HG03442 (cell line): Measurements from ENCODE around the gene IGFBP4.

Experiments
- ATAC-seq: cut with Tn5 transposase; IDR thresholded peaks from one replicate; pipeline ENCODE4 v1.9.1; 2021; ENCODE audit warnings: mild to moderate bottlenecking, moderate library complexity; ENCODE audit not compliant: unreplicated experiment

Gene IGFBP4

DNA sequence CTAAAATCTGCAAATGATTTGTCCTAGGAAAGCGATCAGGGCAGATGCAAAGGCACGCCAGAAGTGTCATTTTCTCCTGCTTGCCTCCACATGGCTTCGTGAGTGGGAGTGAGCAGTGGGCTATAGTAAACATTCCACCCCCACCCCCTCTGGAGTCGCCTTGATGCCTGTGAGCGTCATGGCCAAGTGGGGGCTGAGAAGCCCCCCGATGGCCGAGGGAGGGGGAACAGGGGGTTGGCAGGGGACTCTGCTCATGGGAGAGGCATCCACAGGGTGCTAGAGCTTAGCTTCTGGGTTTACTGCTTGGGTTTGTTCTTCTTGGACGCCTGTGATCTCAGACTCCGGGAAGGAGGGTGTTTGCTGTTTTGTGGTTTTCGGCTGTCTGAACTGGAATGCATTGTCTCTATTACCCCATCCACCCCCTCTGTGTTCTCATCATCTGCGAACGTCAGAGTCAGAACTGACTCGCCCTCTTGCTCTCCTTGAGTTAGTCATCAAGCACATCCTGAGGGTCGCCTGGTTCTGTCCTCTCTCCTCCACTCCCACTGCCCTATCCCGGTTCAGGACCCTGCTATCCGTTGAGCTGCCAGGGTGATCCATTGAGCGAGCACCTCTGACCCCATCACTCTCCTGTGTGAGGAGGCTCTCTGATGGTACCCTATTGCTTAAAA is 42.7 kb downstream of the IGFBP4 start:
- ATAC-seq, result no peak

DNA sequence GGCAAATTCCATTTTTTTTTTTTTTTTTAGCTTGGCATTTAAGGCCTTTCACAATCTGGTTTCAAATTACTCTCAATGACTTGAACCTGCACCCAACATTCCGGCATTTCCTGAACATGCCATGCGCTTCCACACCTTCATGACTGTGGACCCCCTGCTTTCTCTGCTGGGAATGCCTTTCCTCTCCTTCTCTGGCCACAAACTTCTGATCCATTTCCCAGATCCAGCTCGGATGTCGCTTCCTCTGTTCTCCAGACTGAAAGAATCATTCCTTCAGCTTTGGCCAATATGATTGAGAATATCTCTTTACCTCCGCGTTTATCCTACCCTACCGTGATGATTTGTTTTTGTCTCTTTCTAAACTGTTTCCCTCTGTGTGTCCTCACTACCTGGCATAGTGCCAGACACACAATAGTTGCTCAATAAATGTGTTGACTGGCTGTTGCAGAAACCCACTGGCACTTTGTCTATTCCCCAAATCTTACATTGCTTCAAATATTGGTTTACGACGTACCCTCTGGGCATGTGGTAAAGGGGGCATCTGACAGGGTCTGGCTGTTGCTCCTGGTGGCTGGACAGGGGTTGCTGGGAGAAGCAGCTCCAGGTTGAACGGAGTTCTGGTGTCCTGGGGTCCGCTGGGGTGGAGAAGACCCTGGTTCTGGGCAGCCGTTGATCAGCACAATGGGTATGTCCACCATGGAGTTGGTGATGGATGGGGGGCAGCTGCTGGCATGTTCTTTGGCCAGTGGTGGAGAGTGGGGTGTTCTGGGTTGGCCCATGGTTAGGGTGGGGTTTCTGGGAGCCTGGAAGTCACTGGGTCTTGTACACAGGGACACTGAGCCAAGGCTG is 43.5 kb downstream of the IGFBP4 start:
- ATAC-seq, result no peak

DNA sequence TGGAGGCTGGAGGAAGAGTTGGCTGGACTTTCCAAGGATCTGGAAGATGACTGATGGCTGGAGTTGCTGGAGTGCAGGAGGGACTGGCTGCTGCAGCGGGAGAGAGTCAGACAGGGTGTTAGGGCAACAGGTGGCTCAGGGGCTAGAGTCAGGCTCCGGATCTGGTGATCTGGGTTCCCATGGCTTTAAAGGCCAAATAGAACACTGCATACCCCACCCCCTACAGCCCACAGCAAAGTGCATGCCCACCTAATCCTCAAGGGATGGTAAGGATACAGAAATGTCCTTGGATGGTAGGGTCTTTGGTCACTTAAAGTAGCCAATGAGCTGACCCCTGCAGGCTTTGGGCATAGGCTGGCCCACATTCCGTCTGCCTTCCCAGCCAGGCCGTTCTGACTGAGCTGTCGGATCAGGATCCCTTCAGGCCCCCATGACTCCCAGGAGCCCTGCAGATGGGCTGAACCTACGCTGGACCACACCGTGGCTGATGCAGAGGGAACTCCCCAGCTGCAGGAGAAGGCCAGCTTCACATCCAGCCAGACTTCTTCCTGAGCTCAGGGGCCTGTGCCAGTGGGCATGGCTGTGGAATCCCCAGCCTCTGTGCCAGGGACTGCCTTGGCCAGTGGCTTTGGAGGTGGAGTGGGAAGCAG is 44.2 kb downstream of the IGFBP4 start:
- ATAC-seq, result no peak

DNA sequence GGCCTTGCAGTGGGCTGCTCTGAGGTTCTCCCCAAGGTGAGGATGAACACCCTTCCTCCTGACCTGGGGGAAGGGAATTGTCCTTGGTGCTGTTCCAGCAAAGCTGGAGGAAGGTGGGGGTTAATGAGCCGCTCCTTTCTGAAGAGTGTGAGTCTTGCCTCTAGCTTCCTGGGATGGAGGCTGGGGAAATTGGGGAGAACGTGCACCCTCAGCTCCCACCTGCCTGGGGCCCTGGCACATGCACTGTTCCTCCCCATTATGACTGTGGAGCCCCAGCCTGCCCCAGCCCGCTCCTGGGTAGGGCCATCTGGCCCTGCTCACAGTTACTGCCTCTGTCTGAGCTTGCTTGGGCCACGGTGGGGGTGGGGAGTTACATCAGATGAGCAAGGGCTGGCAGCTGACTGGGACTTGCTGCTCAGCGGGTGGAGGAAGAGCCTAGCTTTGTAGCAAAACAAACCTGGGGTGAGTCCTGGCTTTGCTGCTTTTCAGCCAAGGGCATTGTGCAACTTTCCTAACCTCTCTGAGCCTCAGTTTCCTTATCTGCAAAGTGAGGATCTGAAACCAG is 47.1 kb downstream of the IGFBP4 start:
- no peak for ATAC-seq

DNA sequence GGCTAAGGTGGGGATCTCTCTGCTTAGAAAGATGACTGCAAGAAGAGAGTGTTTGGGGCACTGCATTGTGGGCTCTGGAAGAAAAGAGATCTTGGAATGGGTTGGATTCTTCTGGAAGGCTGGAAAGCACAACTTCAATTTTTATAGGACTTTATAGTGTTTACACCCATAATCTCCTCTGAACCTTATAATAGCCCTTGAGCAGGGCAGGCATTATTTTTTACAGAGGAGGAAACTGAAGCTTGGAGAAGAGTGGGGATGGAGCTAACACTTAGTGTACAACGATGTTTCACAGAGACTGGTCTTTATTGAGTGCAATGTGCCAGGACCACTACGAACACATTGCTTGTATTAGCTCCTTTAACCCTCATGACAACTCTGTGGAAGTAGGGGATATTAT is 47.7 kb downstream of the IGFBP4 start:
- no peak for ATAC-seq

DNA sequence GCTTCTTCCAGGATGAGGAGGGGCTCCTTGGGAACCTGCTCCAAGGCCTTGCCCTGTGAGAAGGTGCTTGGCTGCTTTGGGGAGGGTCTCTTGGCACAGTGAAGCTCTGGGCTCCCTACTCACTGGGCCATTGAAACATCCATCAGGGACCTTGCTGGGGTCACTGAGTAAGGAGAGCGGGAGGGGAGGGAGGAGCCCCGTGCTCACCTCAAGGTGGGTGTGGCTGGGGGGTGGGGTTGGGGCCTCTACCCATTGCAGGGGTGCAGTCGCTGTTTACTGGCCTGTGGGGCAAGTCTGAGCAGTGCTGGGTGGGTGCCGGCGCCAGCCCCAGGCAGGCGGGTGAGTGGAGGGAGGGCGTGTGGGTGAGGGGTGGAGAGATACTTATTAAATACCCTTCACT is 48.2 kb downstream of the IGFBP4 start:
- ATAC-seq, result no peak

DNA sequence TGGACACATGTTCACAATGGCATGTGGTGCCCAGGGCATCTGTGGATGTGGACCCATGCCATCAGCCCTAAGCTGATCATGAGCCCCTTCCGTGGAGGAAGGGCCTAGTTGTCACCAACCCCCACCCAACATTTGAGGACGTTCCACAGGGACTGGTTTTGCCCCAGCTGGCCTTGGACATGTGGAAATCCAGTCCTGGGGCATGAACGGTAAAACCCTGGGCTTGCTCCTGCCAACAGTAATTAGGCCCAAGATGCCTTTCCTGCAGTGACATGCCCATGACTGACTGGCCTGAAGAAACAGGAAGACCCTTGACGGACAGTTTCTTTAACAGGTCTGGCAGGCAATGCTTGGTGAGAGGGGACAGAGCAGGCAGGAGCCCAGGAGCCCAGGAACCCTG is 50.4 kb downstream of the IGFBP4 start:
- no peak for ATAC-seq

DNA sequence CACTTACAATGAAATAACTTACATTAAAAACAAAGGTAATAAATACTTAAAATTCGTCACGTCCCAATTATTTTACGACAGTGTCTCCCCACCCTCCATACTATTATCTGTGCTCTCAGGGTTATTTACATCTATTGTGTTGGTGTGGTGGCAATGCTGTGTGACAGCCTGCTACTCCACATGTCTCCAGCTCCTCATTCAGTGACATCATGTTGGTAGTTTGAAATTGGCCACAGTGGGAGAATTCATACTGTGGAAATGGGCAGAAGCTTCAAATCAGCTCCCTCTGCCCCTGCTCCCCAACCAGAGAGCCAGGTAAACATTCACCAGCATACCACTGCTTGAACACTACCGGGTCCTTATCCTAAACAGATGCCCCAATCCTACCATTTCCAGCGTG is 51.9 kb downstream of the IGFBP4 start:
- no peak for ATAC-seq

DNA sequence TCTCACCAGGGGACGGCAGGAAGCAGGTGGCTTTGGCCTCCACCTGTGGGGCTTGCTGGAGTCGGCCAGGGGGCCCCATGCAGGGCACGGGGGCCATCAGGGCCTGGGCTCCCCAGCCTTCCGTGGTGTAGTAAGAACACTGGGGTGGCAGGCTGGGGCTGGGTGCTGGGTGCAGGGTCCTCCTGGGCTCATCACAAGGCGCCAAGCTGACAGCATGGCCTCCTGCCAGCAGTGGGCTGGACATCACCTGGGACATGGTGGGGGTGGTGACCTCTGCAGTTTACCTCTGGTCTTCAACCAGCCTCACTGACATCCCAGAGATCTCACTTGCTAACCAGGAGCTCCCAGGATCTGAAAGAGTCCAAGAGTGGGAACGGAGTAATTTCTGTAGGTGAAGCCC is 52.9 kb downstream of the IGFBP4 start:
- no peak for ATAC-seq

DNA sequence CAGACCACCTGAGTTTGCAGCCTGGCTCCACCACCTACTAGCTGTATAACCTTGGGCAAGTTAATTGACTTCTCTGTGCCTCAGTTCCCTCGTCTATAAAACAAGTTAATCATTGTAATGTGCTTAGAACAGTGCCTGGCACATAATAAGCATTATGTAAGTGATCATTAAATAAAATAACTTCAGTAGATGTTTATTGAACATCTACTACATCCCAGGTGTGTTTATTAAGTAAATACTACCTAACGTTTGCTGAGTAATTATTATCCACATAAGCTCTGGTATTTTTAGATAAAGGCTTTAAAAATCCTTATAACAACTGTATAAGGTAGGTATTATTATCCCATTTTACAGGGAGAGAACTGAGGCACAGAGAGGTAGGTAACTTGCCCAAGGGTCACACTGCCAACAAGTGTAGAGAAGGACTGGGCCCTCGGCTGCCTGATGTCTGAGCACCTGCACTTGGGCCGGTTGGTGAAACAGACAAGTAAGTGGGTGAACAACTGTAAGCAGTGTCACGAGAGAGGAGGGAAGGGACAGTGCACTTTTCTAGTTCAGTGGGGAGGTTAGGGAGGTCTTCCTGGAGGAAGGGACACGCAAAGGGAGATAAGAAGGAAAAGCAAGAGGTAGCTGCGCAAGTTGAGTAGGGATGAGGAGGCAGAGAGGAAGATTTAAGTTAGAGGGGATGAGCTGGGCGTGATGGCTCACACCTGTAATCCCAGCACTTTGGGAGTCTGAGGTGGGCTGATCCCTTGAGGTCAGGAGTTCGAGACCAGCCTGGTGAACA is 53.6 kb downstream of the IGFBP4 start:
- no peak for ATAC-seq

DNA sequence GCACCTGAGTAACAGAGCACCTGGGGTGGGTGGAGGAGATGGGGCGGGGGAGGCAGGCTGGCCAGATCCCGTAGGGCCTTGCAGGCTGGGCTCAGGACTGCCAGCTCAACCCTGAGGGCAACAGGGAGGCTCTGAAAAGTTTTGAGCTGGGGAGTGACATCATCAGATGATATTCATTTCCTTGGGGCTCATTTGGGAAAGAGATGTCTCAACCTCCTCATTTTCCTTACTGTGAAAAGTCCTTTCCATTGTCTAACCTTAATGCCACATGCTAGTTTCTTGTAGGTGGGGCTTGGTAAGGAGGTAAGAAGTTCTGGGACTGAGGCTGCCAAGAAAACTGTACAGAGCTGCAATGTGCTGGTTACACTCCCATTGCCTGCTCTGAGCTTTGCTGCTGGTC is 54.4 kb downstream of the IGFBP4 start:
- ATAC-seq, result no peak

DNA sequence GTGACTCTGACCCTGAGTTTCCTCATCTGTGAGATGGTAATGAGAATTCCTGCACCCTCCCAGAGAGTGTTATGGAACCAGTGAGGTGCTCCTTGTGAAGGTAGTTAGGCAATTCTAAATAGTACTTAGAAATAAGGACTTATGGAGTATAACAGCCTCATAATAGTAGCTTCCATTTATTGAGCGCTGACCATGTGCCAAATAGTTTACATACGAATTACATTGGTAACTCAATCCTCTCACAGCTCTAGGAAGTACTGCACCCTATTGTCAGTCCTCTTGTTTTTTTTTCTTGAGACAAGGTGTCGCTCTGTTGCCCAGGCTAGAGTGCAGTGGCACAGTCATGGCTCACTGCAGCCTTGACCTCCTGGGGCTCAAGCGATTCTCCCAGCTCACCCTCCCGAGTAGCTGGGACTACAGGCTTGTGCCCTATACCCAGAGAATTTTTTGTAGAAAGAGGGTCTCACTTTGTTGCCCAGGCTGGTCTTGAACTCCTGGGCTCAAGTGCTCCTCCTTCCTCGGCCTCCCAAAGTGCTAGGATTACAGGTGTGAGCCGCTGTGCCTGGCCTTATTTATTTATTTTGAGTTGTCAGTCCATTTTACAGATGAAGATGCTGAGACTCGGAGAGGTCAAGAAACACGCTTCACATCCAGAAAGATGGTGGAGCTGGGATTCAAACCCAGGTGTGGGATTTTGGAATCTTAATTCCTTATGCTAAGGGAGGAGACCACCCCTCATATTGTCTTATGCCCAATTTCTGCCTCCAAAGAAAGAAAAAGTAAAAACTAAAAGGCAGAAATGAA is 55.2 kb downstream of the IGFBP4 start:
- no peak for ATAC-seq

DNA sequence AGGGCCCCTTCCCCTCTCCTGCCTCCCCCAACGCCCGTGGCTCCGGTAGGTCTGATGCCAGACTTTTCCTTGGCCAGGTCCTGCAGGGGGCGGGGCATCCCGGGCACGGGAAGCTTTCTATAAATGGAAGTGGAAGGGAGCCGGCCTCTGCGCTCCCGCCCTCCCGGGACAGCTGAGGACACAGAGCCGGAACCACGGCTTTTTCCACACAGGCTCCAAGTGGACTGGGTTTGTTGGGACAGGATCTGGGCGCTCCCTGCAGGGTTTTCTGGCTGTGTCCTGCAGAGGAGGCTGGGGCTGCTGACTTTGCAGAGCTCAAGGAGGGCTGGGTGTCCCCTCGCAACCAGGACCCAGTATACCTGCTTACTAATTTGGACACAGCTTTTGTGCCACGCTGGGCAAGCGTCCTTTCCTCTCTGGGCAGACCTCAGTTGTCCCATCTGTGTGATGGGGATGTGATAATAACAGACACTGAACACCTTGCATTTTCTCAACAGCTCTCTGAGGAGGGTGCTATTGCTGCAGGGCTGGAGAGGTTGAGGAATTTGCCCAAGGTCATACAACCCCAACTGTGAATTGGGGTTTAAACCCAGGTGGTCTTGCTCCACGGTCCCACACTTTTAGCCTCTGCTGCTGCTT is 56.4 kb downstream of the IGFBP4 start:
- no peak for ATAC-seq

DNA sequence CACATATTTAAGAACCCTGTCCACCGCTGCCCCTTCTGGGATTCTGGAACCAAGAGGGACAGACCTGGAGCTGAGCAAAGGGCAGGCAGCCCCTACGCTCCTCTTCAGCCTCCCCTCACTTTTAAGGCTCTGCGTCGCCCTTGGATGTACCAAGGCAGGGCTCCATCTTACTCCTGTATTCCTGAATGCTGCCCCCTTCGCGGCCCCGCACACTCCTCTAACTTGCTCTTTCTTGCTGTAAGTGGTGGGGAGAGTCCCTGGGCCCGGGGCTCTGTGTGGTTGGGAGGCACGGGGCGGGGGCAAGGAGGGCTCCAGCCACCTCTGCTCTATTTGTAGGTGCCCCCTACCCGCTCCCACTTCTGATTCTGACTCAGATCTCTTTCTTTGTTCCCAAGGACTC is 56.9 kb downstream of the IGFBP4 start:
- no peak for ATAC-seq

DNA sequence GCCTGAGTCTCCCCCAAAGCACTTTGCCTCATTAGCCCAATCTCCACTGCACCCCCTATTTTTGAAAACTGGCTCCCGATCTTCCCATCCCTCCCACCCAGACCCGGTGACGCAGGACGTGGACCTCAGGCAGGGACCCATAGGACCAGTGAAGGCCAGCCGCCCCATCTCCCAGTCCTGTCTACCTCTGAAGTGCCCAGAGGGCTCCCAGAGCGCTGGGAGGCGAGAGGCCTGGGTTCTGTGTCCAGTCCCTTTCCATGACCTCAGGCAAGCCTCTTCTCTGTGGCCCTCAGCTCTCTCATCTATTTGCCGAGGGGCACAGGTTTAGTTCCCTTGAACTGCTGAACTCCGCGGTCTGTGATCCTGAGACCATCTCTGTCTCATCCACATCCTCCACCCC is 57.5 kb downstream of the IGFBP4 start:
- no peak for ATAC-seq

DNA sequence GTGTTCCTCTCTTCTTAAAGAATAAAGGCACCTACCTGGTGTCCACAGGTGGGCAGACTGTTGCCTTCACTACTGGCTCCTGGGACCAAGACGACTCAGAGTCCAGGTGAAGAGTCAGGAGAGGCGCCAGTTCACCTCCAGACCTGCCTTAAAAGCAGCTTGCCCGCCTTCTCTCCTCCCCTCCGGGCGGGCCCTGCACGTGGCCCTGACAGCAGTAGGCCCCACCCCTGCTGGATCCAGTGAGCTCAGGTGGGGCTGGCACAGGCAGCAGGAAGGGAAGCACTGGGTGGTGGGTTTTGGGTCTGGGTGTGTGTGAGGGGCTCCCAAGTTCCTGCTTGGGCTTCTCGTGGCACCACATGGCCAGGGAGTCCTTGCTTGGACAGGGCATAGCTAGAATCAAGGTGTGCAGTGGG is 58.3 kb downstream of the IGFBP4 start, which contains the start of gene TNS4:
Gene TNS4 (minus strand): TSS at position 125 of the 413 bp plus-strand sequence. CDS start 5,198 bp downstream, outside the sequence.
- ATAC-seq, result no peak

DNA sequence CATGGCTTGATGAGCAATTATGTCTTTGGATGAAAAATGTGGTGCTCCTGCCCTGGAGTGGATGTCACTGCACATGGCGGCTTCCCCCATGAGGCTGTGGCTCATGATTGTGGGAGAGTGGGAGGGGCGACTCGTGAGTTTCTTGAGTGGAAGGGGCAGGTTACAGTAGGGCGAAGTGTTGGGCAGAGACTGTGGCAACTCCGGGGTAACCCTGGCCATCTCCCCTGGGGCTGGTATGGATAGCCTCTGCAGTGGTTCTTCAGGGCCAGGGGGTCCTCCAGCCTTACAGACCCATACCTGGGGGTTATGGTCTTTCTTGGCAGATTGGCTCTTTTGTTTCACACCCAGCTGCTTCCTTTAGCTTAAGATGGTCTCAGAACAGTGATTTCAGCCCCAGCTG is 59.5 kb downstream of the IGFBP4 start:
- ATAC-seq, result no peak

DNA sequence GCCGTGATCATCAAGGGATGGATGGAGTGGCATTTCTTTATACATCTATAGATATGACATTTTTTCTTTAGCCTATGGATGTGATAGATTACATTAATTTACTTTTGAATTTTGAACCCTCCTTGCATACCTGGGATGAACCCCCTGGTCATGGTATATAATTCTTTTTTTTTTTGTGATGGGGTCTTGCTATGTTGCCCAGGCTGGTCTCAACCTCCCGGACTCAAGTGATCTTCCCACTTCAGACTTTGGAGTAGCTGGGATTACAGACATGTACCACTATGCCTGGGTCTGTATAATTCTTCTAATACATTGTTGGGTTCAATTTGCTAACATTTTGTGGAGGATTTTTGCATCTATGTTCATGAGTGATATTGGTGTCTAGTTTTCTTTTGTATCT is 59.9 kb downstream of the IGFBP4 start:
- no peak for ATAC-seq

DNA sequence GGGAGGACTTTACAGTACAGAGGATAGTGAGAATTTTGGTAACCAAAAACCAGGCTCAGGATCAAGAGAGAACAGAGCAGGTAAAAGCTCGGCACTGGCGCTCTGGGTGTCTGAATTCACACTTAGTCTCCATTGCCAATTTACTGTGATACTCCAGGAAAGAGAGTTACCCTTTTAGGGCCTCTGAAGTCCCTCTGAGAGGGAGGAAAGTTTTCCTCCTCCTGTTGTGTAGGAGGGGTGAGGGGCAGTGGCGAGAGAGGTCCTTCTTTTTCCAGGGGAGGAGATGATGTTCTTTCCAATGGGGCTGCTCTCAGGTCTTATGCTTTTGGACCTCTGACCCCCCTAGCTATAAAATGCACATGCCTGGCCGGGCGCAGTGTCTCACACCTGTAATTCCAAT is 63.5 kb downstream of the IGFBP4 start:
- ATAC-seq, result no peak
